Keratinocyte (primary cell): ENCODE measurements around the gene TBC1D9B. TPM values are rescaled to one million over a fixed set of nuclear protein-coding genes. Genes with fewer than 3 reads are reported as not detected.

Source experiments
- DNase-seq: peaks from one replicate; pipeline ENCODE4 v3.0.0-alpha.2; 2011; ENCODE audit warnings: low read depth, missing footprints, low spot score
- FAIRE-seq: peaks from 2 replicates; lab custom pipeline; 2011; peaks lifted over from hg19 to GRCh38; lab: Jason Lieb, UNC
- H2AFZ ChIP-seq: 2 replicates; pipeline ENCODE4 v1.6.0; 2012; ENCODE audit warnings: low read length, control low read depth, inconsistent platforms; ENCODE audit not compliant: control insufficient read depth
- H3K27ac ChIP-seq: 2 replicates; pipeline ENCODE4 v1.5.1; 2011; ENCODE audit warnings: low read length; ENCODE audit not compliant: control insufficient read depth, insufficient read depth
- H3K27me3 ChIP-seq: 3 replicates; pipeline ENCODE4 v1.6.0; 2011; ENCODE audit warnings: low read length; ENCODE audit not compliant: control insufficient read depth, insufficient read depth; ENCODE audit errors: extremely low read depth
- H3K36me3 ChIP-seq, 2 experiments: 2 replicates in 1 of 2; 3 replicates in 1 of 2; pipeline ENCODE4 v1.5.1; 2011; ENCODE audit warnings: low read length in 2 of 2, mild to moderate bottlenecking in 1 of 2; ENCODE audit not compliant: control insufficient read depth in 2 of 2, insufficient read depth in 2 of 2; ENCODE audit errors: extremely low read depth in 1 of 2
- H3K4me1 ChIP-seq: 3 replicates; pipeline ENCODE4 v1.5.1; 2011; ENCODE audit warnings: low read length; ENCODE audit not compliant: control insufficient read depth, insufficient read depth; ENCODE audit errors: extremely low read depth
- H3K4me2 ChIP-seq: 3 replicates; pipeline ENCODE4 v1.6.0; 2011; ENCODE audit warnings: low read depth, low read length; ENCODE audit not compliant: control insufficient read depth, insufficient read depth; ENCODE audit errors: extremely low read depth
- H3K4me3 ChIP-seq, 3 experiments: fragments of 200-600 bp in 1 of 3; sonication (generic) in 1 of 3; 2 replicates in 2 of 3; 3 replicates in 1 of 3; pipeline ENCODE4 v1.5.1; 2011 to 2016; ENCODE audit warnings: low read length in 3 of 3, mild to moderate bottlenecking in 3 of 3, control low read depth in 2 of 3, inconsistent platforms in 1 of 3, low read depth in 1 of 3, mixed read lengths in 1 of 3, mixed run types in 1 of 3, moderate library complexity in 1 of 3; ENCODE audit not compliant: control insufficient read depth in 2 of 3, insufficient read depth in 2 of 3; ENCODE audit errors: extremely low read depth in 1 of 3
- H3K79me2 ChIP-seq: 2 replicates; pipeline ENCODE4 v1.6.0; 2012; ENCODE audit warnings: low read length; ENCODE audit not compliant: control insufficient read depth, insufficient read depth
- H3K9ac ChIP-seq: 3 replicates; pipeline ENCODE4 v1.6.0; 2011; ENCODE audit warnings: low read length; ENCODE audit not compliant: control insufficient read depth, insufficient read depth; ENCODE audit errors: extremely low read depth
- H3K9me1 ChIP-seq: 3 replicates; pipeline ENCODE4 v1.6.0; 2011; ENCODE audit warnings: low read length; ENCODE audit not compliant: control insufficient read depth, insufficient read depth; ENCODE audit errors: extremely low read depth
- H3K9me3 ChIP-seq: 2 replicates; pipeline ENCODE4 v1.5.1; 2012; ENCODE audit warnings: low read depth, low read length; ENCODE audit not compliant: control insufficient read depth
- H4K20me1 ChIP-seq: 3 replicates; pipeline ENCODE4 v1.6.0; 2011; ENCODE audit warnings: low read length; ENCODE audit not compliant: control insufficient read depth, insufficient read depth; ENCODE audit errors: extremely low read depth
- EZH2 ChIP-seq: IDR thresholded peaks from one replicate; pipeline ENCODE4 v1.6.1; 2012; ENCODE audit warnings: inconsistent platforms, mild to moderate bottlenecking, low read length, moderate library complexity
- dilution Hi-C: fragments of 300-500 bp; cut with MboI; formaldehyde crosslinking; loops from one replicate; pipeline ENCODE4 v1.7.0; 2020; ENCODE audit warnings: low sequenced_read_pairs; ENCODE audit not compliant: extremely low pct_ligation_motif_present
- polyA plus RNA-seq, 5 experiments: library from polyadenylated mRNA; depleted of rRNA in 3 of 5; stranded (reverse) in 3 of 5; stranded (forward) in 1 of 5; unstranded in 1 of 5; fragments of >200 nt; gene quantifications; 1 replicate in 1 of 5; 2 replicates in 3 of 5; 3 replicates in 1 of 5; pipeline versions ENCODE4 v1.2.1 to v1.2.3, GENCODE V29; 2011 to 2012; ENCODE audit warnings: missing spikeins in 2 of 5, low read depth in 1 of 5, low replicate concordance in 1 of 5
- TF ChIP-seq, protein P1 (sequence below), 3 experiments: IDR thresholded peaks in 1 of 3; conservative IDR thresholded peaks in 1 of 3; optimal IDR thresholded peaks in 1 of 3; 2 replicates in 2 of 3; 3 replicates in 1 of 3; pipeline versions ENCODE3 to v1.5.1; 2011; ENCODE audit warnings: low read length in 3 of 3, mild to moderate bottlenecking in 3 of 3, moderate library complexity in 2 of 3, control low read depth in 1 of 3, inconsistent platforms in 1 of 3; ENCODE audit not compliant: insufficient read depth in 2 of 3; ENCODE audit errors: extremely low read depth in 1 of 3

The TBC1D9B gene
- polyA plus RNA-seq, 1 donor (not counting 4 experiments of a cell fraction or from before 2014, with no cell fraction given), result 51.4 TPM

GRCh38 chr5:179828756-179829421, 78.8 kb downstream of the TBC1D9B start:
- H3K4me2 ChIP-seq, result no peak overlapping the region
- dilution Hi-C loops, result loop anchor here (25.0 kb wide), 1 partner anchor 92 kb away; the partner anchor contains the start of gene MAML1

DNA sequence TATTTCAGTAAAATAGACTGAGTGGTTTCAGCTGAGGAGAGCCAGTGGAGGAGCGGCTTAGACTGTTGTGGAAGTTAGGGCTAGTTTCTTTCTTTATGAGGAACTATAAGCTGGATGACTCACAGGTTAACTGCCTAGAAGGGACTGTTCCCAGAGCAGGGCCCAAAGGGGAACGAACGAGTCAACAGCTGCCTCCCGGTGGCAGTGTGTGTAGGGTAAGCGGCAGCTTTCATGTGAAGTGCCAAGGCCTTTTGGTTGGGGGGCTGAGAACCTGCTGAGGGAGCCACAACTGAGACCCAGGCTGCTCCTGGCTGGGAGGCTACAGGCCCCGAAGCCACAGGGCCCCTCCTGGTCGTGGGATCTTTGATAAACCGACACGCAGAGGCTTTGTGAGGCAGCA, 80.0 kb downstream of the TBC1D9B start:
- FAIRE-seq (no peak), DNase-seq (no peak)
- no peak overlapping the region for H3K27ac ChIP-seq
- no peak overlapping the region for H2AFZ ChIP-seq
- no peak overlapping the region for H3K4me3 ChIP-seq
- dilution Hi-C loops, result loop anchor here (25.0 kb wide), 1 partner anchor 90 kb away; the partner anchor contains the start of gene MAML1
- no peaks in the 10 kb centered on the region for H3K27me3 ChIP-seq
- H3K36me3 ChIP-seq, result peaks cover 44 to 55% of the 10 kb centered on the region in 2 experiments
- H3K9me3 ChIP-seq, result no peaks in the 10 kb centered on the region
- no peak overlapping the region for H3K9ac ChIP-seq
- no peaks in the 10 kb centered on the region for H3K4me1 ChIP-seq
- peaks cover 3% of the 10 kb centered on the region for H3K9me1 ChIP-seq
- TF ChIP-seq, protein P1, sequence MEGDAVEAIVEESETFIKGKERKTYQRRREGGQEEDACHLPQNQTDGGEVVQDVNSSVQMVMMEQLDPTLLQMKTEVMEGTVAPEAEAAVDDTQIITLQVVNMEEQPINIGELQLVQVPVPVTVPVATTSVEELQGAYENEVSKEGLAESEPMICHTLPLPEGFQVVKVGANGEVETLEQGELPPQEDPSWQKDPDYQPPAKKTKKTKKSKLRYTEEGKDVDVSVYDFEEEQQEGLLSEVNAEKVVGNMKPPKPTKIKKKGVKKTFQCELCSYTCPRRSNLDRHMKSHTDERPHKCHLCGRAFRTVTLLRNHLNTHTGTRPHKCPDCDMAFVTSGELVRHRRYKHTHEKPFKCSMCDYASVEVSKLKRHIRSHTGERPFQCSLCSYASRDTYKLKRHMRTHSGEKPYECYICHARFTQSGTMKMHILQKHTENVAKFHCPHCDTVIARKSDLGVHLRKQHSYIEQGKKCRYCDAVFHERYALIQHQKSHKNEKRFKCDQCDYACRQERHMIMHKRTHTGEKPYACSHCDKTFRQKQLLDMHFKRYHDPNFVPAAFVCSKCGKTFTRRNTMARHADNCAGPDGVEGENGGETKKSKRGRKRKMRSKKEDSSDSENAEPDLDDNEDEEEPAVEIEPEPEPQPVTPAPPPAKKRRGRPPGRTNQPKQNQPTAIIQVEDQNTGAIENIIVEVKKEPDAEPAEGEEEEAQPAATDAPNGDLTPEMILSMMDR (optimal IDR thresholded peaks at IDR 0.05 in 1 of 3, IDR thresholded peaks at IDR 0.05 in 1 of 3, conservative IDR thresholded peaks at IDR 0.05 in 1 of 3; ENCODE audit: extremely low read depth in 1 of 3, insufficient read depth in 2 of 3, low read length in 3 of 3), result no peak
- no peak for TF ChIP-seq EZH2
- peaks cover 10% of the 10 kb centered on the region for H4K20me1 ChIP-seq
- no peak overlapping the region for H3K4me2 ChIP-seq
- peaks cover 6% of the 10 kb centered on the region for H3K79me2 ChIP-seq

More at GRCh38 chr5:179828756-179829421, 78.8 kb downstream of the TBC1D9B start:
- H2AFZ ChIP-seq, result no peak overlapping the region
- peaks cover 3% of the 10 kb centered on the region for H3K9me1 ChIP-seq
- H3K79me2 ChIP-seq, result no peaks in the 10 kb centered on the region
- H3K9me3 ChIP-seq, result no peaks in the 10 kb centered on the region
- DNase-seq (no peak), FAIRE-seq (no peak)
- TF ChIP-seq, protein P1 (optimal IDR thresholded peaks at IDR 0.05 in 1 of 3, IDR thresholded peaks at IDR 0.05 in 1 of 3, conservative IDR thresholded peaks at IDR 0.05 in 1 of 3; ENCODE audit: extremely low read depth in 1 of 3, insufficient read depth in 2 of 3, low read length in 3 of 3), result no peak
- no peak for TF ChIP-seq EZH2
- H3K27me3 ChIP-seq, result no peaks in the 10 kb centered on the region
- no peak overlapping the region for H3K4me3 ChIP-seq
- peaks cover 49 to 59% of the 10 kb centered on the region in 2 experiments for H3K36me3 ChIP-seq
- H3K4me1 ChIP-seq, result no peaks in the 10 kb centered on the region
- no peak overlapping the region for H3K9ac ChIP-seq
- no peak overlapping the region for H3K27ac ChIP-seq
- peaks cover 5% of the 10 kb centered on the region for H4K20me1 ChIP-seq
